IMR-90 (cell line): ENCODE results near the gene ACACA.

Source experiments
- BHLHE40 ChIP-seq: fragments of 150-350 bp; IDR thresholded peaks from 2 replicates; pipeline ENCODE4 v1.6.1; 2016; ENCODE audit warnings: mild to moderate bottlenecking, low read depth, low read length
- CEBPB ChIP-seq: IDR thresholded peaks from 2 replicates; pipeline ENCODE4 v1.6.1; 2012; ENCODE audit warnings: low read depth, low read length, improper control_type of control experiment
- FOS ChIP-seq: fragments of 150-350 bp; IDR thresholded peaks from 2 replicates; pipeline ENCODE4 v1.6.1; 2016; ENCODE audit warnings: low read depth, low read length
- MAZ ChIP-seq: IDR thresholded peaks from 2 replicates; pipeline ENCODE4 v1.6.1; 2012; ENCODE audit warnings: low read depth, mild to moderate bottlenecking, low read length, improper control_type of control experiment, moderate library complexity, borderline replicate concordance
- MXI1 ChIP-seq: IDR thresholded peaks from 2 replicates; pipeline ENCODE4 v1.6.1; 2012; ENCODE audit warnings: low read depth, mild to moderate bottlenecking, low read length, moderate library complexity, borderline replicate concordance
- NFE2L2 ChIP-seq: fragments of 150-350 bp; IDR thresholded peaks from 2 replicates; pipeline ENCODE4 v1.6.1; 2016; ENCODE audit warnings: low read depth, mild to moderate bottlenecking, low read length
- POLR2A ChIP-seq: IDR thresholded peaks from 2 replicates; pipeline ENCODE4 v1.6.1; 2012; ENCODE audit warnings: mild to moderate bottlenecking, low read depth, low read length
- RAD21 ChIP-seq: IDR thresholded peaks from 2 replicates; pipeline ENCODE4 v1.6.1; 2012; ENCODE audit warnings: low read length, improper control_type of control experiment
- RFX5 ChIP-seq: IDR thresholded peaks from 2 replicates; pipeline ENCODE4 v1.8.0; 2012; ENCODE audit warnings: low read depth, mild to moderate bottlenecking, low read length, moderate library complexity
- SMC3 ChIP-seq: fragments of 150-350 bp; IDR thresholded peaks from 2 replicates; pipeline ENCODE4 v1.6.1; 2016; ENCODE audit warnings: low read depth, mild to moderate bottlenecking, antibody characterized with exemption, low read length, moderate library complexity
- TF ChIP-seq, protein P1 (sequence below): conservative IDR thresholded peaks from 2 replicates; pipeline ENCODE4 v1.5.1; 2012; ENCODE audit warnings: mild to moderate bottlenecking, low read depth, low read length, improper control_type of control experiment
- TF ChIP-seq, protein P2 (sequence below): fragments of 150-350 bp; IDR thresholded peaks from 2 replicates; pipeline ENCODE4 v1.6.1; 2017; ENCODE audit warnings: mild to moderate bottlenecking, antibody characterized with exemption, low read length, low read depth

DNA sequence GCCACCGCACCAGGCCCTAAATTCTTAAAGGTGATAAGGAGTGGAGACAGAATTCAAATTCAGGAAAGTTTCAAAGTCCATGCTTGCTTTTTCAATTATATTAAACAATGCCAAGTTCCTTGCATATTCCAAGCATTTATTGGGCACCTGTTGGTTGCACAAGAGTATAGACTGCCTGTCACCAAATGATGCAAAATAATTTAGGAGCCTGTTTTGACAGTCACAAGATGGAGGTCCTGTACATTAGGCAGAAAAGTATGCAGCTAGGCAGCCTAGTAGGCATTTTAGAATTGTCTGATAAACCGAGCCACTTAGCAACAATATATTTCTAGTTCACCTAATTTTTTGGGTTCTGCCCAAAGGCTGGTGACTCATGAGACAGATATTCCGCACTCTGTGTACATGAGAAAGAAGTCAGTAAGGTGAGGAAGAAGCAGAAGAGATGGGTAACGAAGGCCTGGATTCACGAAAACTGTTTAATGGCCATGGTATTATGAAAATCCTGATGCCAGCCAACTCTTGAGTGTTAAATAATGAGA is 7.3 kb downstream of the ACACA start:
- TF ChIP-seq, protein P1, sequence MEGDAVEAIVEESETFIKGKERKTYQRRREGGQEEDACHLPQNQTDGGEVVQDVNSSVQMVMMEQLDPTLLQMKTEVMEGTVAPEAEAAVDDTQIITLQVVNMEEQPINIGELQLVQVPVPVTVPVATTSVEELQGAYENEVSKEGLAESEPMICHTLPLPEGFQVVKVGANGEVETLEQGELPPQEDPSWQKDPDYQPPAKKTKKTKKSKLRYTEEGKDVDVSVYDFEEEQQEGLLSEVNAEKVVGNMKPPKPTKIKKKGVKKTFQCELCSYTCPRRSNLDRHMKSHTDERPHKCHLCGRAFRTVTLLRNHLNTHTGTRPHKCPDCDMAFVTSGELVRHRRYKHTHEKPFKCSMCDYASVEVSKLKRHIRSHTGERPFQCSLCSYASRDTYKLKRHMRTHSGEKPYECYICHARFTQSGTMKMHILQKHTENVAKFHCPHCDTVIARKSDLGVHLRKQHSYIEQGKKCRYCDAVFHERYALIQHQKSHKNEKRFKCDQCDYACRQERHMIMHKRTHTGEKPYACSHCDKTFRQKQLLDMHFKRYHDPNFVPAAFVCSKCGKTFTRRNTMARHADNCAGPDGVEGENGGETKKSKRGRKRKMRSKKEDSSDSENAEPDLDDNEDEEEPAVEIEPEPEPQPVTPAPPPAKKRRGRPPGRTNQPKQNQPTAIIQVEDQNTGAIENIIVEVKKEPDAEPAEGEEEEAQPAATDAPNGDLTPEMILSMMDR = no peak
- TF ChIP-seq MXI1 (no peak), RAD21 (no peak), SMC3 (no peak), POLR2A (no peak), FOS (no peak), MAZ (no peak), RFX5 (no peak), NFE2L2 (no peak), BHLHE40 (no peak), CEBPB (no peak)
- TF ChIP-seq, protein P2, sequence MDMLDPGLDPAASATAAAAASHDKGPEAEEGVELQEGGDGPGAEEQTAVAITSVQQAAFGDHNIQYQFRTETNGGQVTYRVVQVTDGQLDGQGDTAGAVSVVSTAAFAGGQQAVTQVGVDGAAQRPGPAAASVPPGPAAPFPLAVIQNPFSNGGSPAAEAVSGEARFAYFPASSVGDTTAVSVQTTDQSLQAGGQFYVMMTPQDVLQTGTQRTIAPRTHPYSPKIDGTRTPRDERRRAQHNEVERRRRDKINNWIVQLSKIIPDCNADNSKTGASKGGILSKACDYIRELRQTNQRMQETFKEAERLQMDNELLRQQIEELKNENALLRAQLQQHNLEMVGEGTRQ = no peak
